GM21786 (cell line): ENCODE results near the gene TMEM158.

ENCODE experiments used
- ATAC-seq: cut with Tn5 transposase; IDR thresholded peaks from one replicate; pipeline ENCODE4 v1.9.1; 2021; ENCODE audit not compliant: unreplicated experiment

Gene TMEM158

GRCh38 chr3:45234250-45234649 is 8.2 kb upstream of the TMEM158 start:
- ATAC-seq, result no peak

- ATAC-seq, result no peak
Observed at GRCh38 chr3:45232521-45232920, 6.4 kb upstream of the TMEM158 start.

- ATAC-seq, result no peak
Observed at GRCh38 chr3:45227946-45228345, 1.9 kb upstream of the TMEM158 start.

GRCh38 chr3:45227071-45227820 is 1.2 kb upstream of the TMEM158 start:
- ATAC-seq, result no peak

GRCh38 chr3:45225465-45226205 is 452 bp downstream of the TMEM158 start:
- peak; percentile 26 for ATAC-seq

DNA sequence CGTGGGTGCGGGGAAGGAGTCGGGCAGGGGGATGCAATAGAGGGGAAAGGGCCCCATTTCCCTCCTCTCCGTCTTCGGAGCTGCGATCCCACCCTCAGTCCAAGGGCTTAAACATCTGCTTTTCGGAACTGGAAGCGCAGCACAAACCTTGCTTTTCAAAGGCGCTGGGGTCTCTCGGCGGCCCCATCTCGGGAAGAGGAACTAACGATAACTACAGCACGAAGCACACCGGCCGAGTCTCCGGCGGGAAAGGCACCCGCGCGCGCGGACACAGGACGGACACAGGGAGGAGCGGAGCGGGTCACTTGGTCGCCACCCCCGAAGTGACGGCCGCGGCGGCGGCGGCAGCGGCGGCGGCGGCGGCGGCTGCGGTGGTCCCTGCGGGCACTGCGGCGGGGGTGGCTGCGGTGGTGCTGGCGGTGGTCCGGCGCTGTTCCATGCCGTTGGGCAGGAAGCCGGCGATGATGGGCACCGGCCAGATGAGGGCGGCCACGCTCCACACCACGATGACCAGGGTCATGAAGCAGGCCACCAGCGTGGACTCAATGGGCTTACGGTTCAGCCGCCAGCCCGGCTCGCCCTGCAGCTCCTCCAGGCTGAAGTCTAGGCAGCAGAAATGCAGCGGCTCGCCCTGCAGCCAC is 1.1 kb downstream of the TMEM158 start:
- ATAC-seq, result peak; percentile 23

DNA sequence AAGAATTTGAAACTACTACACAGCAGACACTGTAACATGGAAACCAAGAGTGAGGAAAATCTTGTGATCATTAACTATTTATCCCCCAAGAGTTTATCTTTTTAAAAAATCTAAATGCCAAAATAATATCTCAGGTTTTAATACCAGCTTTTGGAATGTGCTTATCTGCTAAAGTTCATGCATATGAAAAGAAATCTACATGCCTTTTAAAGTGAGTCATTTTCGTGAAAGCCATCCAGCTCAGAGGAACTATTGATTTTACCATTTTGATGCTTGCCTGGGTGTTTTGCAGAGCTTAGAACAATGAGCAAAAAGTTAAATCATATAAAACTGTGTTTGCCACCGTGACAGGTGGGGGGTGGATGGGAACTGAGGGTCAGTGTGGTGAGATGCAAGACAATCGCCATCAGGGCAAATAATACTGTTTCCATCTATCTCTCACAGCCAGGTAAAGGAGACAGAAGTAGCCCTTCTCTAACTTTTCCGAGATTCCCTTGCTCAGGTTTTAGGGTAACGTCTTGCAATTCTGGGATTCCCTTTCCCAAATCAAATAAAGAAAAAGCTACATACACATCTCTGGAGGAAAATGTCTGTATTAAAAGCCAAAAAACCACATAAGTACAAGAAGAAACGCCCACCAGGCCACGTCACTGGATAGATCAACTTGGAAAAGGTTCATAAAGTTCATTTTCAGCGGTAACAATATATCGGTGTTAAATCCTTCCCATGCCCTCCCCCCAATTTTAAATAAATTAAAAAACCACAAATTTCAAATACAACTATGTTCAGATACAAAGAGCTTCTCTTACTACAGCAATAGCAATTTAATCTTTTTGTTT is 2.0 kb downstream of the TMEM158 start:
- no peak for ATAC-seq

DNA sequence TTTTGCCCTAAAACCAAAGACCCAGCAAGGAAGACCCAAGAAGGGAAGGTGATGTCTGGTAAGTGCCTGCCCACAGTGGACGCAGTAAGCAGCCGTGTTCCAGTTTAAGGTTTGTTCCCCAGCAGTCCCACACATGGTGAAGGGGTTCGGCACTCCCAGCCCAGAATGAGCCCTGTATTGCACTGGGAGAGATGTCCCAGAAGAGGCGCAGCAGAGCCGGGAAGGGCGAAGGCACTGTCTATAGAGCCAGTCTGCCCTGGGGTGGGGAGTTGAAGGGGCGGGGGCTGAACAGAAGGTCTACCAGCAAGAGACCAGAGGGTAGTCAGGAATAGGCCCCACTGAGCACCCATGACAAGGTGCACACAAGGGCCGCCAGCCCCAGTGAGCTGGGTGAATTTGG is 6.4 kb downstream of the TMEM158 start:
- ATAC-seq, result no peak

DNA sequence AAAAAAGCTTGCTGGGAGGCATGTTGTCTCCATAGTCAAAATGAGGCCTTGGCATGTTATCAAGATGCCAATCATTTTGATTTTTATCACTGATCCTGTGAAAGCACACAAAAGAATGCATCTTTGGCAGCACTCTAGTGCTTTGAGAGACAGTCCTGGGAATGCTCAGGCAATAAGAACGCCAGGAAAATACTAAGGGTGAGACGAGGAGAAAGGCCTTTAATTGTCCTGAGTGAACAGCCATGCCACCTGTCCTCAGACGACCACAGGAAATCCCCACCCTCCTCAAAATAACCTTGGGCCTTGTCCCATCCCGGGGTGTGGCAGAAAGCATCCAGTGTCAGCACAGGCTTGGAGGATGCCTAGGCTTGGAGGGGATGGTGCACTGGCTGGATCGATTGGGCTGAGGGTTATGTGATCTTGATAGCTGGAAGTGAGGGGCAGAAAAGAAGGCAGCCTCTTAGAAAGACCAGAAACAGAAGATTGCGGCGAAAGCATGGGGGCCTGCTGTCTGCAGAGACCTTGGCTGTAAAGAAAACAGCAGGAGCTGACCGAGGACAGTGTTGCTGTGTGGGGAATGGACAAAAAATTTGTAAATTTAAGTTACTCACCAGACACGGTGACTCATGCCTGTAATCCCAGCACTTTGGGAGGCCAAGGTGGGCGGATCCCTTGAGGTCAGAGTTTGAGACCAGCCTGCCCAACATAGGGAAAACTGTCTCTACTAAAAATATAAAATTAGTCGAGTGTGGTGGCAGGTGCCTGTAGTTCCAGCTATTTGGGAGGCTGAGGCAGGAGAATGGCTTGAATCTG is 7.3 kb downstream of the TMEM158 start:
- ATAC-seq, result no peak

- no peak for ATAC-seq
Observed at GRCh38 chr3:45216021-45216609, 10.0 kb downstream of the TMEM158 start.

DNA sequence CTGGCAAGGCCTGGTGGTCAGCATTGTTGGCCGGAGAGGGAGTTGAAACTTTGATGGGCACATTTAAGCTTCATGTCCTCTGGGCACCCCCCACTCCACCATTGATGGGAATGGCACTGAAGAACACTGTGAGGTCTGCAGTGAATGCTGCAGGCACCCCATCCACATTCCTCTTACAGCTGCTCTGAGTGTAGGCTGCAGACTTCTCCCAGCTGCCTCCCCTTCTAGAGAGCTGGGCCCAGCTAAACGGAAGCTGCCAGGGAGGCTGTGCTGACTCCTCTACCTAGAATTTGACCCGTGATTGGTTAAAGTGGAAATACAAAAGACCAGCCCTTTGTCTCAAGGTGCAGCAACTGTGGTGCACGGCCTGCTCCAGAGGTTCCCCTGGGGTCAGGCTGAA is 10.6 kb downstream of the TMEM158 start:
- no peak for ATAC-seq

DNA sequence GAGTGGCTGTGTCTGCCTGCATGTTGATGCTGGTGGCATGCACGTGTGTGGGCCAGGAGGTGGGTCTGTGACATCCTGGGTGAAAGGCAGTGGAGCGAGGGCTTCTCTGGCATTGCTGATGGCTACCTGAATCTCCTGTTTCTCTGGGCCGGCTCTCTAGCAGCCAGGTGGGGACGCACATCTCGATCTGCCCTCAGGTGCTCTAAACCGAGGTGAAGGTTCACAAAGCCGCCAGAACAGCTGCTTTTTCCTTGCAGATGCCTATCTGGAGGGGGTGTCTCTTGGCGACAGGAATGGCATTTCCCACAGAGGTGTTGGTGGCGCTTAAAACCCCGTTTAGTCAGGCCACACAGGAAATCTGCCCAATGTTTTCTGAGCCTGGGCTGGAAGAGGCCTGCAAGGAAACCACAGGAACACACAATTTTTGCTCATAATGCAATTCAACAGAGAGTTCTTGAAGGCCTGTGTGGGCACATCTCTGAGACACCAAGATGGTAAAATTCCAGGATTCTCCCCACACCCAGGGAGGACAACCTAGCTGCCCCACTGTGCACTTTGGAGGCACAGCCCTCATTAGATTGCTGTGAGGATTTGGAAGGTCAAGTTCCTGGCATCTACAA is 11.9 kb downstream of the TMEM158 start:
- ATAC-seq, result no peak

- no peak for ATAC-seq
Observed at GRCh38 chr3:45212095-45212468, 14.0 kb downstream of the TMEM158 start.

GRCh38 chr3:45211466-45212094 is 14.5 kb downstream of the TMEM158 start:
- no peak for ATAC-seq

GRCh38 chr3:45210308-45211041 is 15.6 kb downstream of the TMEM158 start:
- ATAC-seq, result no peak

GRCh38 chr3:45209526-45209925 is 16.6 kb downstream of the TMEM158 start:
- ATAC-seq, result no peak

- ATAC-seq, result no peak
Observed at GRCh38 chr3:45208586-45208985, 17.5 kb downstream of the TMEM158 start.

- ATAC-seq, result no peak
Observed at GRCh38 chr3:45207446-45207845, 18.6 kb downstream of the TMEM158 start.
